K562 (cell line): ENCODE measurements around the gene PCCB. TPM values are rescaled to one million over a fixed set of nuclear protein-coding genes. Genes with fewer than 3 reads are reported as not detected.
A peak's percentile ranks its signal among the peaks of the same experiment; 100 is the strongest.

ENCODE experiments used
- BCOR ChIP-seq: fragments of 450-650 bp; IDR thresholded peaks from 2 replicates; pipeline ENCODE4 v1.6.1; 2016
- SMARCA5 ChIP-seq: fragments of 450-650 bp; IDR thresholded peaks from 2 replicates; pipeline ENCODE4 v1.6.1; 2016
- TEAD4 ChIP-seq, 2 experiments: sonication (generic) in 1 of 2; formaldehyde crosslinking in 1 of 2; IDR thresholded peaks; 2 replicates each; pipeline versions ENCODE4 v1.6.1 to v1.8.0; 2012 to 2022; ENCODE audit warnings: borderline replicate concordance in 1 of 2, inconsistent platforms in 1 of 2, low read length in 1 of 2, mild to moderate bottlenecking in 1 of 2, missing genetic modification reagents in 1 of 2
- THRB ChIP-seq: fragments of 450-650 bp; formaldehyde crosslinking; conservative IDR thresholded peaks from 2 replicates; pipeline ENCODE4 v1.4.0; 2022; ENCODE audit warnings: mild to moderate bottlenecking, missing genetic modification characterization
- TSC22D4 ChIP-seq: fragments of 450-650 bp; IDR thresholded peaks from 2 replicates; pipeline ENCODE4 v1.6.1; 2016; ENCODE audit warnings: missing genetic modification characterization, missing biosample characterization, control low read depth
- ZNF695 ChIP-seq: fragments of 450-650 bp; formaldehyde crosslinking; IDR thresholded peaks from 2 replicates; pipeline ENCODE4 v1.4.0; 2020; ENCODE audit warnings: mild to moderate bottlenecking, moderate library complexity
- ZNF699 ChIP-seq: fragments of 250-450 bp; sonication (Bioruptor Pico); IDR thresholded peaks from 2 replicates; pipeline ENCODE4 v1.8.0; 2021; ENCODE audit warnings: mild to moderate bottlenecking, moderate library complexity; ENCODE audit not compliant: insufficient replicate concordance
- ZSCAN29 ChIP-seq: fragments of 450-650 bp; IDR thresholded peaks from 2 replicates; pipeline ENCODE4 v1.6.1; 2017
- polyA plus RNA-seq, 8 experiments: library from polyadenylated mRNA; depleted of rRNA in 4 of 8; stranded (reverse) in 5 of 8; unstranded in 3 of 8; fragments of >200 nt; fragmentation: Nextera tagmentation in 2 of 8; fragmentation: Illumina TruSeq in 1 of 8; extraction: Ambion mirVana in 2 of 8; extraction: Trizol in 1 of 8; gene quantifications; 2 replicates each; pipeline versions ENCODE4 v1.2.1 to v1.2.3, GENCODE V29; 2011 to 2014; ENCODE audit warnings: inconsistent platforms in 1 of 8, missing spikeins in 1 of 8
- total RNA-seq, 7 experiments: library from RNA; depleted of rRNA in 6 of 7; stranded (reverse); fragments of >200 nt in 6 of 7; fragmentation: Illumina TruSeq in 2 of 7; extraction: Trizol in 2 of 7; gene quantifications; 2 replicates each; pipeline versions ENCODE4 v1.2.1 to v1.2.3, GENCODE V29; 2011 to 2021; ENCODE audit warnings: low replicate concordance in 1 of 7
- TF ChIP-seq, protein P1 (sequence below): fragments of 200-400 bp; formaldehyde crosslinking; IDR thresholded peaks from 2 replicates; pipeline ENCODE4 v1.6.1; 2017; ENCODE audit warnings: mild to moderate bottlenecking, low read depth, low read length, moderate library complexity
- TF ChIP-seq, protein P2 (sequence below): fragments of 450-650 bp; IDR thresholded peaks from one replicate; pipeline ENCODE4 v1.6.1; 2018; ENCODE audit warnings: mild to moderate bottlenecking, moderate library complexity; ENCODE audit not compliant: partially characterized antibody
- TF ChIP-seq, protein P3 (sequence below), 2 experiments: fragments of 450-650 bp; formaldehyde crosslinking in 1 of 2; IDR thresholded peaks; 2 replicates each; pipeline versions ENCODE4 v1.4.0 to v1.6.1; 2014 to 2020; ENCODE audit warnings: mild to moderate bottlenecking in 2 of 2, borderline replicate concordance in 1 of 2, low read depth in 1 of 2
- TF ChIP-seq, protein P4 (sequence below): sonication (generic); formaldehyde crosslinking; IDR thresholded peaks from 2 replicates; pipeline ENCODE4 v1.8.0; 2023; ENCODE audit warnings: mild to moderate bottlenecking, missing genetic modification reagents

PCCB gene
- total and polyA plus RNA-seq, 9 of the 15 experiments (the other 6 are each of a cell fraction or from before 2014, with no cell fraction given), result 69.5 to 173 (median 92.8) TPM

DNA sequence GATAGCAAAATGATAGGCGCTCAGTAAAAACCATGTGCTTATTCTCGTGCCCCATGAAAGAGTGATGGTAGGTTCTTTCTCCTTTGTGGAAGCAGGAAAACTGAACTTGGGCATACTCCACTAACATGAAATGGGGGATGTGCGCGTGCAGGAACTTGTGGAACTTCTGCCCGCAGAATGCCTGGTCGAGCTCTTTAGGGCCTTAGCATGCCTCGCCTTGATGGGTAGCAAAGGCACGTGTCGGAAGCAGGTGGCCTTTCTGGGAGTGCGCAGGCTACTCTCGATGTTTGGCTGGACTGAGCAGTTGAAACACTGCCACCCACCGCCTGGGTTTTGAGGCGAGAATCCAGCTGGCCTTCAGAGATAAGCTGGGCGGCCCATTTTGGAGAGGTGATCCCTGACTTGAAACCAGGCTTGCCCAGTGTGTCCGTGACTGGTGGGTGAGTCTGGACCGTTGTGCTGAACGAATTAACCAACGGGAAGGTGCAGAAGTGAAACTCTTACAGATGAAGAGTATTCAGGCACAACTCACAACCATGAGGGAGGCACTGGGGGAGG, 842 bp downstream of the PCCB start (continued):
- TF ChIP-seq ZNF699 (no peak), TEAD4 (IDR thresholded peaks at IDR 0.05; ENCODE audit: low read length) (peak; percentile 80), TEAD4 (CRISPR knock-in tag; IDR thresholded peaks at IDR 0.05; ENCODE audit: borderline replicate concordance) (no peak), THRB (no peak), SMARCA5 (0 out of 2 replicates have a peak, but pooled peaks have one; percentile 13), TSC22D4 (tag) (no peak), BCOR (0 out of 2 replicates have a peak, but pooled peaks have one; percentile 36), ZSCAN29 (no peak), ZNF695 (no peak)
- TF ChIP-seq, protein P1, sequence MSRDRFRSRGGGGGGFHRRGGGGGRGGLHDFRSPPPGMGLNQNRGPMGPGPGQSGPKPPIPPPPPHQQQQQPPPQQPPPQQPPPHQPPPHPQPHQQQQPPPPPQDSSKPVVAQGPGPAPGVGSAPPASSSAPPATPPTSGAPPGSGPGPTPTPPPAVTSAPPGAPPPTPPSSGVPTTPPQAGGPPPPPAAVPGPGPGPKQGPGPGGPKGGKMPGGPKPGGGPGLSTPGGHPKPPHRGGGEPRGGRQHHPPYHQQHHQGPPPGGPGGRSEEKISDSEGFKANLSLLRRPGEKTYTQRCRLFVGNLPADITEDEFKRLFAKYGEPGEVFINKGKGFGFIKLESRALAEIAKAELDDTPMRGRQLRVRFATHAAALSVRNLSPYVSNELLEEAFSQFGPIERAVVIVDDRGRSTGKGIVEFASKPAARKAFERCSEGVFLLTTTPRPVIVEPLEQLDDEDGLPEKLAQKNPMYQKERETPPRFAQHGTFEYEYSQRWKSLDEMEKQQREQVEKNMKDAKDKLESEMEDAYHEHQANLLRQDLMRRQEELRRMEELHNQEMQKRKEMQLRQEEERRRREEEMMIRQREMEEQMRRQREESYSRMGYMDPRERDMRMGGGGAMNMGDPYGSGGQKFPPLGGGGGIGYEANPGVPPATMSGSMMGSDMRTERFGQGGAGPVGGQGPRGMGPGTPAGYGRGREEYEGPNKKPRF, result no peak
- TF ChIP-seq, protein P2, sequence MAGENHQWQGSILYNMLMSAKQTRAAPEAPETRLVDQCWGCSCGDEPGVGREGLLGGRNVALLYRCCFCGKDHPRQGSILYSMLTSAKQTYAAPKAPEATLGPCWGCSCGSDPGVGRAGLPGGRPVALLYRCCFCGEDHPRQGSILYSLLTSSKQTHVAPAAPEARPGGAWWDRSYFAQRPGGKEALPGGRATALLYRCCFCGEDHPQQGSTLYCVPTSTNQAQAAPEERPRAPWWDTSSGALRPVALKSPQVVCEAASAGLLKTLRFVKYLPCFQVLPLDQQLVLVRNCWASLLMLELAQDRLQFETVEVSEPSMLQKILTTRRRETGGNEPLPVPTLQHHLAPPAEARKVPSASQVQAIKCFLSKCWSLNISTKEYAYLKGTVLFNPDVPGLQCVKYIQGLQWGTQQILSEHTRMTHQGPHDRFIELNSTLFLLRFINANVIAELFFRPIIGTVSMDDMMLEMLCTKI, result no peak
- TF ChIP-seq, protein P3, sequence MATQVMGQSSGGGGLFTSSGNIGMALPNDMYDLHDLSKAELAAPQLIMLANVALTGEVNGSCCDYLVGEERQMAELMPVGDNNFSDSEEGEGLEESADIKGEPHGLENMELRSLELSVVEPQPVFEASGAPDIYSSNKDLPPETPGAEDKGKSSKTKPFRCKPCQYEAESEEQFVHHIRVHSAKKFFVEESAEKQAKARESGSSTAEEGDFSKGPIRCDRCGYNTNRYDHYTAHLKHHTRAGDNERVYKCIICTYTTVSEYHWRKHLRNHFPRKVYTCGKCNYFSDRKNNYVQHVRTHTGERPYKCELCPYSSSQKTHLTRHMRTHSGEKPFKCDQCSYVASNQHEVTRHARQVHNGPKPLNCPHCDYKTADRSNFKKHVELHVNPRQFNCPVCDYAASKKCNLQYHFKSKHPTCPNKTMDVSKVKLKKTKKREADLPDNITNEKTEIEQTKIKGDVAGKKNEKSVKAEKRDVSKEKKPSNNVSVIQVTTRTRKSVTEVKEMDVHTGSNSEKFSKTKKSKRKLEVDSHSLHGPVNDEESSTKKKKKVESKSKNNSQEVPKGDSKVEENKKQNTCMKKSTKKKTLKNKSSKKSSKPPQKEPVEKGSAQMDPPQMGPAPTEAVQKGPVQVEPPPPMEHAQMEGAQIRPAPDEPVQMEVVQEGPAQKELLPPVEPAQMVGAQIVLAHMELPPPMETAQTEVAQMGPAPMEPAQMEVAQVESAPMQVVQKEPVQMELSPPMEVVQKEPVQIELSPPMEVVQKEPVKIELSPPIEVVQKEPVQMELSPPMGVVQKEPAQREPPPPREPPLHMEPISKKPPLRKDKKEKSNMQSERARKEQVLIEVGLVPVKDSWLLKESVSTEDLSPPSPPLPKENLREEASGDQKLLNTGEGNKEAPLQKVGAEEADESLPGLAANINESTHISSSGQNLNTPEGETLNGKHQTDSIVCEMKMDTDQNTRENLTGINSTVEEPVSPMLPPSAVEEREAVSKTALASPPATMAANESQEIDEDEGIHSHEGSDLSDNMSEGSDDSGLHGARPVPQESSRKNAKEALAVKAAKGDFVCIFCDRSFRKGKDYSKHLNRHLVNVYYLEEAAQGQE (IDR thresholded peaks at IDR 0.05; ENCODE audit: borderline replicate concordance), result peak; percentile 50; the same call in 1 of the 2 replicates
- TF ChIP-seq, protein P3 (CRISPR knock-in tag; IDR thresholded peaks at IDR 0.05; ENCODE audit: low read depth), result no peak
- TF ChIP-seq, protein P4, sequence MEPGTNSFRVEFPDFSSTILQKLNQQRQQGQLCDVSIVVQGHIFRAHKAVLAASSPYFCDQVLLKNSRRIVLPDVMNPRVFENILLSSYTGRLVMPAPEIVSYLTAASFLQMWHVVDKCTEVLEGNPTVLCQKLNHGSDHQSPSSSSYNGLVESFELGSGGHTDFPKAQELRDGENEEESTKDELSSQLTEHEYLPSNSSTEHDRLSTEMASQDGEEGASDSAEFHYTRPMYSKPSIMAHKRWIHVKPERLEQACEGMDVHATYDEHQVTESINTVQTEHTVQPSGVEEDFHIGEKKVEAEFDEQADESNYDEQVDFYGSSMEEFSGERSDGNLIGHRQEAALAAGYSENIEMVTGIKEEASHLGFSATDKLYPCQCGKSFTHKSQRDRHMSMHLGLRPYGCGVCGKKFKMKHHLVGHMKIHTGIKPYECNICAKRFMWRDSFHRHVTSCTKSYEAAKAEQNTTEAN (CRISPR knock-in tag), result no peak
